ENCODE results near the gene CAMK1D. TPM values are rescaled to one million over a fixed set of nuclear protein-coding genes. Genes with fewer than 3 reads are reported as not detected.

Gene CAMK1D
- total RNA-seq, 6 experiments from 2014 or later, result 5.3 to 10.8 (median 9.5) TPM

GRCh38 chr10:12705943-12706342 is 356.6 kb downstream of the CAMK1D start:
- TF ChIP-seq CTCF (IDR thresholded peaks at IDR 0.05) (no peak), POLR2A (IDR thresholded peaks at IDR 0.05) (no peak)
- DNase-seq (no peak), ATAC-seq (no peak)
- no peaks in the 10 kb centered on the region for H3K36me3 ChIP-seq
- intact Hi-C loops (cut with DNase I), result no loop called here
- no peaks in the 10 kb centered on the region for H3K27me3 ChIP-seq
- peaks cover 0 to 18% (median 0%) of the 10 kb centered on the region in 4 donors for H3K4me1 ChIP-seq
- H3K9me3 ChIP-seq, result no peaks in the 10 kb centered on the region
- H3K4me3 ChIP-seq, result no peak overlapping the region
- H3K27ac ChIP-seq, result peak overlapping the region in 1 of 3 donors; percentile 79
- WGBS (ENCODE audit: insufficient coverage, low coverage, low lambda C conversion rate, missing lambda C conversion rate), result 96% methylated on average over 4 of the region's 4 CpGs

GRCh38 chr10:12707461-12708185 is 358.3 kb downstream of the CAMK1D start:
- Histone ChIP-seq H3K4me1 (peaks cover 0 to 19% (median 0%) of the 10 kb centered on the region in 4 donors), H3K9me3 (no peaks in the 10 kb centered on the region), H3K36me3 (no peaks in the 10 kb centered on the region), H3K27ac (peak overlapping the region in 2 of 3 donors; percentile 56 to 79), H3K27me3 (no peaks in the 10 kb centered on the region), H3K4me3 (no peak overlapping the region)
- WGBS (ENCODE audit: insufficient coverage, low coverage, low lambda C conversion rate, missing lambda C conversion rate), result 47% methylated on average over 8 of the region's 10 CpGs
- intact Hi-C loops (cut with DNase I), result no loop called here
- DNase-seq (peak in 1 of 3 donors; percentile 46), ATAC-seq (peak; percentile 68 to 78 (median 74))
- peak; percentile 19 for TF ChIP-seq POLR2A (IDR thresholded peaks at IDR 0.05)
- peak; percentile 36 to 43 (median 38) for TF ChIP-seq CTCF (IDR thresholded peaks at IDR 0.05)

- intact Hi-C loops (cut with DNase I), result no loop called here
- Histone ChIP-seq H3K9me3 (no peaks in the 10 kb centered on the region), H3K36me3 (no peaks in the 10 kb centered on the region), H3K4me1 (peaks cover 0 to 19% (median 0%) of the 10 kb centered on the region in 4 donors), H3K4me3 (no peak overlapping the region), H3K27me3 (no peaks in the 10 kb centered on the region), H3K27ac (no peak overlapping the region)
- 63% methylated on average over 3 of the region's 3 CpGs for WGBS (ENCODE audit: insufficient coverage, low coverage, low lambda C conversion rate, missing lambda C conversion rate)
- TF ChIP-seq POLR2A (IDR thresholded peaks at IDR 0.05) (no peak), CTCF (IDR thresholded peaks at IDR 0.05) (no peak)
- DNase-seq (no peak), ATAC-seq (no peak)
Measured at GRCh38 chr10:12709000-12709401, 359.7 kb downstream of the CAMK1D start.

GRCh38 chr10:12709521-12709963 is 360.2 kb downstream of the CAMK1D start:
- no peaks in the 10 kb centered on the region for H3K36me3 ChIP-seq
- TF ChIP-seq POLR2A (IDR thresholded peaks at IDR 0.05), result no peak
- no peak for TF ChIP-seq CTCF (IDR thresholded peaks at IDR 0.05)
- H3K27ac ChIP-seq, result peak overlapping the region in 1 of 3 donors; percentile 1
- H3K27me3 ChIP-seq, result no peaks in the 10 kb centered on the region
- H3K4me1 ChIP-seq, result peaks cover 0 to 19% (median 0%) of the 10 kb centered on the region in 4 donors
- 59% methylated on average over 4 of the region's 4 CpGs for WGBS (ENCODE audit: insufficient coverage, low coverage, low lambda C conversion rate, missing lambda C conversion rate)
- intact Hi-C loops (cut with DNase I), result no loop called here
- H3K4me3 ChIP-seq, result no peak overlapping the region
- DNase-seq (no peak), ATAC-seq (no peak)
- no peaks in the 10 kb centered on the region for H3K9me3 ChIP-seq

All from right lobe of liver (tissue), 6 donors.